HFF-Myc (cell line): Measurements from ENCODE around the gene GPATCH2.

Source experiments
- DNase-seq: peaks from one replicate; pipeline ENCODE4 v3.0.0-alpha.2; 2011; ENCODE audit warnings: low read depth; ENCODE audit errors: extremely low read depth
- H3K4me3 ChIP-seq: replicated peaks from 2 replicates; pipeline ENCODE4 v1.5.1; 2011; ENCODE audit warnings: low read depth, mild to moderate bottlenecking, control low read depth, low read length
- TF ChIP-seq, protein P1 (sequence below): IDR thresholded peaks from 2 replicates; pipeline ENCODE4 v1.5.1; 2012; ENCODE audit warnings: mild to moderate bottlenecking, low read depth, low read length, control low read depth; ENCODE audit errors: missing control alignments

Gene GPATCH2

DNA sequence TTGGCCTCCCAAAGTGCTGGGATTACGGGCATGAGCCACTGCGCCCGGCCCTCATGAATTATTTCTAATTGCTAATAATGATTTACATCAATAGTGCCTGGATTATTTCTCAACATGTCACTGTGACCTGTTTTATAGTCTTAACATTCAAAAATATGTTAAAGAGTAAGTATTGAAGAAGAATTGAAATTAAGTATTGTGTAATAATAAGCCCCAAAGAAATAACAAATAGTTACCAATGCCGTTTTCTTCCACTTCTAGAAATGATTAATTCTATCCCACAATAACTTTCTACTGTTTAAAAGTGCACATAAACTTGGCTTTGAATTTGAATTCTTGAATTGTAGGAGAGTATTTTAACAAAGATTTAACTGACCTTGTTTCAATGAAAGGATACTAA, 19.8 kb upstream of the GPATCH2 start:
- TF ChIP-seq, protein P1, sequence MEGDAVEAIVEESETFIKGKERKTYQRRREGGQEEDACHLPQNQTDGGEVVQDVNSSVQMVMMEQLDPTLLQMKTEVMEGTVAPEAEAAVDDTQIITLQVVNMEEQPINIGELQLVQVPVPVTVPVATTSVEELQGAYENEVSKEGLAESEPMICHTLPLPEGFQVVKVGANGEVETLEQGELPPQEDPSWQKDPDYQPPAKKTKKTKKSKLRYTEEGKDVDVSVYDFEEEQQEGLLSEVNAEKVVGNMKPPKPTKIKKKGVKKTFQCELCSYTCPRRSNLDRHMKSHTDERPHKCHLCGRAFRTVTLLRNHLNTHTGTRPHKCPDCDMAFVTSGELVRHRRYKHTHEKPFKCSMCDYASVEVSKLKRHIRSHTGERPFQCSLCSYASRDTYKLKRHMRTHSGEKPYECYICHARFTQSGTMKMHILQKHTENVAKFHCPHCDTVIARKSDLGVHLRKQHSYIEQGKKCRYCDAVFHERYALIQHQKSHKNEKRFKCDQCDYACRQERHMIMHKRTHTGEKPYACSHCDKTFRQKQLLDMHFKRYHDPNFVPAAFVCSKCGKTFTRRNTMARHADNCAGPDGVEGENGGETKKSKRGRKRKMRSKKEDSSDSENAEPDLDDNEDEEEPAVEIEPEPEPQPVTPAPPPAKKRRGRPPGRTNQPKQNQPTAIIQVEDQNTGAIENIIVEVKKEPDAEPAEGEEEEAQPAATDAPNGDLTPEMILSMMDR: no peak
- DNase-seq: no peak
- H3K4me3 ChIP-seq: no peak overlapping the region

DNA sequence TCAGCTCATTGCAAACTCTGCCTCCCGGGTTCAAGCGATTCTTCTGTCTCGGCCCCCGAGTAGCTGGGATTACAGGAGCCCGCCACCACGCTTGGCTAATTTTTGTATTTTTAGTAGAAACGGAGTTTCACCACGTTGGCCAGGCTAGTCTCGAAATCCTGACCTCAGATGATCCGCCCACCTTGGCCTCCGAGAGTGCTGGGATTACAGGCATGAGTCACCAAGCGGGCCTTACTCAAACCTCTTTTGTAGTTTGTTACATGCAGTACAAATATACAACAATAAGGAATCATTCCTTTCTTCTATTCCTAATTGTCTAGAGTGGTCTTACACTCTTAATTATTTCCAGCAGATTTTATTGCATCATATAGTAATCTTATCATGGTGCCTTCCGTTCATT, 16.9 kb upstream of the GPATCH2 start:
- TF ChIP-seq, protein P1: no peak
- H3K4me3 ChIP-seq: no peak overlapping the region
- no peak for DNase-seq

DNA sequence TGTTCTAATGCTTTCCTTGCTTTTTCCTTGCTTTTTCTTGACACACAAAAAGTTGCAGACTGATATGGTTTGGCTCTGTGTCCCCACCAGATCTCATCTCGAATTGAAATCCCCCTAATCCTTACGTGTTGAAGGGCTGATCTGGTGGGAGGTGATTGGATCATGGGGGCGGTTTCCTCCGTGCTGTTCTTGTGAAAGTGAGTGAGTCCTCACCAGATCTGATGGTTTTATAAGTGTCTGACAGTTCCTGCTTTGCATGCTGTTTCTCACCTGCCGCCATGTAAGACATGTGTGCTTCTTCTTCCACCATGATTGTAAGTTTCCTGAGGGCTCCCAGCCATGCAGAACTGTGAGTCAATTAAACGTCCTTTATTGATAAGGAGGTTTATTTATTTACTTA, 11.6 kb upstream of the GPATCH2 start:
- no peak for DNase-seq
- TF ChIP-seq, protein P1: no peak
- H3K4me3 ChIP-seq: no peak overlapping the region

DNA sequence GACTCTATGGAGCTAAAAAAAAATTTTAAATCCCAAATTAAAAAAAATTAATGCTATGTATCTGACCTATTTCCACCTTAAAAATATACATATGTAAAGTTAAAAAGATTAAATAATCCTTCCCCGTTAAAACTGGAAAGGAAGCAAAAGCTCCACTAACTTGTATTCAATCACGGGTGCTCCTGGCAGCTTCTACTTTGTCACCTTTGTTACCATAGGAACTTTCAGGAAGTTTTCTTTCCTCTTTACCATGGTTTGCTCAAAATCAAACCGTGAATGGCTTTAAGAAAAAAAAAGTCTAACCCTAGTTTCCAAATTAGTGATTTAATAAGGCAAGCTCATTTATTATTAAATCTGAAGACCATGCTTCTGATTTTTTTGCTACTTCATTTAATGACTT, 3.5 kb downstream of the GPATCH2 start:
- H3K4me3 ChIP-seq: no peak overlapping the region
- DNase-seq: no peak
- TF ChIP-seq, protein P1: no peak

DNA sequence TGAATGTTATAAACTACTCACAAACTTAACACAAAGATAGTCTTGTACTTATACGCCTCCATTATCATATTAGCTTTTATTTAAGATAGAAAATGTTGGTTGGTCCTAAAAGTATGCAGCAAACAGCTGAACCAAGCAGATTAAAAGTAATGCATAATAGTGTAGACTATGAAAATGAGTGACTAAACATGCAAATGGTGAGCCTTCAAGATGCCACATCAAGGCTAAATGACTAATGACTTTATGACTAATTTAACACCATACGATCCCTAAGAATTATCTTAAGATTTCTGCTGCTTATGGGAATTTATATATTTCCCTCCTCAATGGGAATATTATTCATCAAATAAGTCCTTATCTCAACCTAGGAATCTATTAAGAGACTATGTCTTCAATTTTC, 4.6 kb downstream of the GPATCH2 start:
- no peak overlapping the region for H3K4me3 ChIP-seq
- DNase-seq: no peak
- TF ChIP-seq, protein P1: no peak

DNA sequence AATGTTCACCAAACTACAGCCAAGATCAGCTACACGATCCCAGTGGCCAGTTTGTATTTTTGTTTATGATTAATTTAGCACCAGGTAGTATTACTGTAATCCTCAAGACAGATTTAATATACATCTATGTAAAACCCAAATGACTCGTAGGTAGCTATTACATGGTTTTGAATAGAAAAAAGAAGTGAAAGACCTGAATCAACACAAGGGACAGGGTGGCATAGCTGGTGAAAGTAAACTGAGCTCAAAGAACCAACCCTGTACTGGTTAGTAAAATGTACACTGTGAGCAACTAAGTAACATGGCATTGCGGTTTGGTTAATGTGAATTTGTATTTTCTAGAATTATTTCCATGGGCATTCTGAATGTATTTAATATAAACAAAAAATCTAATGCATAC, 8.8 kb downstream of the GPATCH2 start:
- H3K4me3 ChIP-seq: no peak overlapping the region
- no peak for DNase-seq
- TF ChIP-seq, protein P1: no peak

DNA sequence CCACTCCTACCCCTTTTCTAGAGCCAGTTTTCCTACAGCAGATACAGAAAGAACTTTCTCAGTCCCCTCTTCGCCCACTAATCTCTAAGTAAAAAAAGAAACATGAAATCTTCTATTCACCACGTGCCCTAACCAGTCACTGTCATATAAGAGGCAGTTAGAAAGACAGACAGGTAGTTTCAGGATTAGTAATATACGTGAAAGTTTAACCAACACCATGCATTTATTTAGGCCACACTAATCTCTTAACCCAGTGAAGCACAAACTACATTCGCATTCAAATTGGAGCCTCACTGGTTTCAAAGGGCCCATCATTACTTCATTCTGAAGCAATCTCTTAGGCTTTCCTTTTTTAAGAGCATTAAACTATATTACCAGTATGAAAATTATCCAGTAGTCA, 10.1 kb downstream of the GPATCH2 start:
- TF ChIP-seq, protein P1: no peak
- H3K4me3 ChIP-seq: no peak overlapping the region
- DNase-seq: no peak
